NOMO-1 treated with DMSO at 0.1 percent for 48 hours (cell line): ENCODE data around the gene RXRA.

ENCODE experiments used
- DNase-seq: peaks from one replicate; lab custom pipeline; 2025; ENCODE audit not compliant: unreplicated experiment; lab: John Stamatoyannopoulos, UW

Gene RXRA

GRCh38 chr9:134427153-134427782 lies 101.0 kb downstream of the RXRA start:
- no peak for DNase-seq

- no peak for DNase-seq
These were observed 102.3 kb downstream of the RXRA start for GRCh38 chr9:134428559-134428958.

- DNase-seq: no peak
These were observed 102.8 kb downstream of the RXRA start for GRCh38 chr9:134429007-134429406.

GRCh38 chr9:134429481-134429880 lies 103.2 kb downstream of the RXRA start:
- DNase-seq: no peak

GRCh38 chr9:134431095-134431494 lies 104.8 kb downstream of the RXRA start:
- DNase-seq: no peak

- no peak for DNase-seq
These were observed 105.4 kb downstream of the RXRA start for GRCh38 chr9:134431626-134432025.

GRCh38 chr9:134432471-134432870 lies 106.2 kb downstream of the RXRA start:
- DNase-seq: no peak

- no peak for DNase-seq
These were observed 106.8 kb downstream of the RXRA start for GRCh38 chr9:134433101-134433500.

GRCh38 chr9:134433909-134434882 lies 107.9 kb downstream of the RXRA start:
- no peak for DNase-seq

- no peak for DNase-seq
These were observed 108.7 kb downstream of the RXRA start for GRCh38 chr9:134434894-134435506.

- DNase-seq: no peak
These were observed 109.5 kb downstream of the RXRA start for GRCh38 chr9:134435550-134436378.

- no peak for DNase-seq
These were observed 110.1 kb downstream of the RXRA start for GRCh38 chr9:134436379-134436762.

GRCh38 chr9:134436911-134437310 lies 110.7 kb downstream of the RXRA start:
- DNase-seq: no peak

GRCh38 chr9:134437403-134438194 lies 111.3 kb downstream of the RXRA start:
- DNase-seq: no peak

- DNase-seq: no peak
These were observed 112.0 kb downstream of the RXRA start for GRCh38 chr9:134438195-134438788.

- no peak for DNase-seq
These were observed 113.1 kb downstream of the RXRA start for GRCh38 chr9:134439368-134439784.

- no peak for DNase-seq
These were observed 114.5 kb downstream of the RXRA start for GRCh38 chr9:134440636-134441226.

- DNase-seq: no peak
These were observed 115.2 kb downstream of the RXRA start for GRCh38 chr9:134441227-134442084.
